ENCODE results near the gene HDAC7. TPM values are rescaled to one million over a fixed set of nuclear protein-coding genes. Genes with fewer than 3 reads are reported as not detected.

HDAC7 gene
- total RNA-seq, 1 donor from 2014 or later: 92.2 TPM

DNA sequence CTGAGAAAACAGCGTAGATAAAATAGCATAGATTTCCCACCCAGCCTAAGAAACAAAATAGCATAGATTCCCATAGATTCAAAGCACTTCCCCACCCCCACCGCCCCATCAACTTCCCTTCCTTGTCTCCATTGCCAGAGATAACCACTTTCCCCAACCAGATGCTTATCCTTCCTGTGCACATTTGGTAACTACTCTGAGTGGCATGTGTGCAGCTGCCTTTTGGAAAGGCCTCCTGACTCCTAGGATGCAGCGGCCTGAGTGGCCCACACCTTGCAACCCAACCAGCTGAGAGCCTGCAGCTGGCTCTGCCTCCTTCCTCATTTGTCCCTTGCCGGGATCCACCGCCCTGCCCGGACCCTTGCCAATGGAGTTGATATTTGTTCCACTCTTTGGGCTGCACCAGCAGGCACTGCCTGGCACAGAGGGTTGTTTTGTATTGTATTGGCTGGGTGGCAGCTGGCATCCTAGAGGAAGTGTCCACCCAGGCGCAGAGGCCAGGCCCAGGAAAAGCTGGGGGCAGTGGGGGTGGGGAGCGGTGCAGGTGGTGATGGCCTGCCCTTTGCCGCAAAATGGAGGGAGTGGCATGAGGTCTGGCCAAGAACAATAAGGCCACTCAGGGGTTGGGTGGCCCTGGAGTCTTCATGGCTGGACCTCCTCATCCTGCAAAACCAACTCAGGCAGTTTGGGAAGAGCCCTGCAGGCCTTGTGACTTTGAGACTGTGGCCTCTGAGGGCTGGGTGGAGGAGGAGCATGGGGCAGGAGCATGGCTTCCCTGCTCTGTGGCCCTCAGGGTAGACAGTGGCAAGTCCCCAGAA lies 41.8 kb downstream of the HDAC7 start:
- Histone ChIP-seq H3K36me3 (ENCODE audit: insufficient read depth, low read length) (peaks cover 6% of the 10 kb centered on the region), H3K9me3 (ENCODE audit: insufficient read depth, low read depth, low read length) (no peaks in the 10 kb centered on the region), H3K9ac (ENCODE audit: low read length) (no peak overlapping the region), H4K20me1 (ENCODE audit: insufficient read depth, low read length) (peaks cover 31% of the 10 kb centered on the region), H3K79me2 (ENCODE audit: insufficient read depth, low read length) (no peaks in the 10 kb centered on the region), H3K4me2 (ENCODE audit: low read length) (no peak overlapping the region), H3K4me3 (ENCODE audit: insufficient read depth, low read depth, low read length) (no peak overlapping the region), H3K27ac (ENCODE audit: low read depth, low read length) (no peak overlapping the region), H2AFZ (ENCODE audit: low read depth, low read length) (no peak overlapping the region), H3K27me3 (ENCODE audit: insufficient read depth, low read length) (no peaks in the 10 kb centered on the region), H3K4me1 (ENCODE audit: insufficient read depth, low read length) (no peaks in the 10 kb centered on the region)
- FAIRE-seq (no peak), DNase-seq (ENCODE audit: low read depth) (no peak)
- Mint-ChIP-seq H3K27me3 (ENCODE audit: low read depth, unreplicated experiment) (no peaks in the 10 kb centered on the region), H3K9me3 (ENCODE audit: unreplicated experiment) (no peaks in the 10 kb centered on the region), H3K4me3 (ENCODE audit: unreplicated experiment) (no peak overlapping the region), H3K36me3 (ENCODE audit: low read depth, unreplicated experiment) (no peaks in the 10 kb centered on the region), H3K27ac (ENCODE audit: unreplicated experiment) (peak overlapping the region; percentile 11), H3K4me1 (ENCODE audit: low read depth, unreplicated experiment) (peaks cover 24% of the 10 kb centered on the region)
- TF ChIP-seq EZH2 (IDR thresholded peaks at IDR 0.05; ENCODE audit: insufficient read depth, low read length): no peak
- TF ChIP-seq, protein P1, sequence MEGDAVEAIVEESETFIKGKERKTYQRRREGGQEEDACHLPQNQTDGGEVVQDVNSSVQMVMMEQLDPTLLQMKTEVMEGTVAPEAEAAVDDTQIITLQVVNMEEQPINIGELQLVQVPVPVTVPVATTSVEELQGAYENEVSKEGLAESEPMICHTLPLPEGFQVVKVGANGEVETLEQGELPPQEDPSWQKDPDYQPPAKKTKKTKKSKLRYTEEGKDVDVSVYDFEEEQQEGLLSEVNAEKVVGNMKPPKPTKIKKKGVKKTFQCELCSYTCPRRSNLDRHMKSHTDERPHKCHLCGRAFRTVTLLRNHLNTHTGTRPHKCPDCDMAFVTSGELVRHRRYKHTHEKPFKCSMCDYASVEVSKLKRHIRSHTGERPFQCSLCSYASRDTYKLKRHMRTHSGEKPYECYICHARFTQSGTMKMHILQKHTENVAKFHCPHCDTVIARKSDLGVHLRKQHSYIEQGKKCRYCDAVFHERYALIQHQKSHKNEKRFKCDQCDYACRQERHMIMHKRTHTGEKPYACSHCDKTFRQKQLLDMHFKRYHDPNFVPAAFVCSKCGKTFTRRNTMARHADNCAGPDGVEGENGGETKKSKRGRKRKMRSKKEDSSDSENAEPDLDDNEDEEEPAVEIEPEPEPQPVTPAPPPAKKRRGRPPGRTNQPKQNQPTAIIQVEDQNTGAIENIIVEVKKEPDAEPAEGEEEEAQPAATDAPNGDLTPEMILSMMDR (IDR thresholded peaks at IDR 0.05; ENCODE audit: insufficient read depth, low read depth, low read length): no peak

DNA sequence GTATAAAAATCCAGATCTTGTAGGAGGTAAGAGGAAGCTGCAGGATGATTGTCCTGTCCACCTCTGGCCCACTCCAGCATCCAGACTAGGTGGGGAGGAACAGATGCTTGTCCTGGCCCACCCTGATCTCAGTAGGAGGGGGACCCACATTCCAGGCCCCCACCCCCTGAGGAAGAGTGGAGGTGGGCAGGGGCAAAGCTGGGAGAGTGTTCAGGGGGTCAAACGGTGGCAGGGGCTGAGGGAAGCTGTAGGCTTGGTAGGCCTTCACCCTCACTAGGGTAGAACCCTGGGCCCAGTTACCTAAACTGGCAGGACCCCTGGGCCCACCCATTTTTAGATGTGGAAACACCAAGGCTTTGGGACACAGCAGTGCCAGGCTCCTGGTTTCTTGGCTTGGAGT lies 42.6 kb downstream of the HDAC7 start:
- Histone ChIP-seq H4K20me1 (ENCODE audit: insufficient read depth, low read length) (peaks cover 25% of the 10 kb centered on the region), H3K79me2 (ENCODE audit: insufficient read depth, low read length) (no peaks in the 10 kb centered on the region), H3K36me3 (ENCODE audit: insufficient read depth, low read length) (peaks cover 6% of the 10 kb centered on the region), H3K4me2 (ENCODE audit: low read length) (no peak overlapping the region), H3K27me3 (ENCODE audit: insufficient read depth, low read length) (no peaks in the 10 kb centered on the region), H3K9me3 (ENCODE audit: insufficient read depth, low read depth, low read length) (no peaks in the 10 kb centered on the region), H3K4me1 (ENCODE audit: insufficient read depth, low read length) (no peaks in the 10 kb centered on the region), H2AFZ (ENCODE audit: low read depth, low read length) (no peak overlapping the region), H3K27ac (ENCODE audit: low read depth, low read length) (no peak overlapping the region), H3K4me3 (ENCODE audit: insufficient read depth, low read depth, low read length) (no peak overlapping the region), H3K9ac (ENCODE audit: low read length) (no peak overlapping the region)
- Mint-ChIP-seq H3K4me1 (ENCODE audit: low read depth, unreplicated experiment) (peaks cover 21% of the 10 kb centered on the region), H3K27me3 (ENCODE audit: low read depth, unreplicated experiment) (no peaks in the 10 kb centered on the region), H3K9me3 (ENCODE audit: unreplicated experiment) (no peaks in the 10 kb centered on the region), H3K36me3 (ENCODE audit: low read depth, unreplicated experiment) (no peaks in the 10 kb centered on the region), H3K4me3 (ENCODE audit: unreplicated experiment) (no peak overlapping the region), H3K27ac (ENCODE audit: unreplicated experiment) (peak overlapping the region; percentile 63)
- TF ChIP-seq EZH2 (IDR thresholded peaks at IDR 0.05; ENCODE audit: insufficient read depth, low read length): no peak
- TF ChIP-seq, protein P1 (IDR thresholded peaks at IDR 0.05; ENCODE audit: insufficient read depth, low read depth, low read length): no peak
- FAIRE-seq: no peak
- DNase-seq (ENCODE audit: low read depth): no peak

Data from astrocyte (in vitro differentiated cells and primary cell).